Bronchial epithelial cell (primary cell): ENCODE data around the gene PRR19. TPM values are rescaled to one million over a fixed set of nuclear protein-coding genes. Genes with fewer than 3 reads are reported as not detected.

ENCODE experiments used
- DNase-seq: peaks from one replicate; pipeline ENCODE4 v3.0.0-alpha.2; 2010; ENCODE audit warnings: low read depth
- FAIRE-seq: peaks from 2 replicates; lab custom pipeline; 2011; peaks lifted over from hg19 to GRCh38; lab: Jason Lieb, UNC
- H3K27me3 ChIP-seq: 2 replicates; pipeline ENCODE4 v1.5.1; 2011; ENCODE audit warnings: low read length; ENCODE audit not compliant: control insufficient read depth, insufficient read depth
- H3K36me3 ChIP-seq: 2 replicates; pipeline ENCODE4 v1.5.1; 2011; ENCODE audit warnings: low read length; ENCODE audit not compliant: control insufficient read depth, insufficient read depth
- H3K4me3 ChIP-seq: 2 replicates; pipeline ENCODE4 v1.5.1; 2011; ENCODE audit warnings: mild to moderate bottlenecking, low read depth, low read length, control low read depth
- CTCF ChIP-seq: IDR thresholded peaks from 2 replicates; pipeline ENCODE4 v1.5.1; 2011; ENCODE audit warnings: mild to moderate bottlenecking, moderate library complexity, low read length, control low read depth, inconsistent platforms; ENCODE audit not compliant: insufficient read depth, severe bottlenecking
- total RNA-seq: library from RNA; depleted of rRNA; stranded (reverse); fragments of >200 nt; gene quantifications from 2 replicates; pipeline ENCODE4 v1.2.1, GENCODE V29; 2014

The PRR19 gene
- total RNA-seq, 1 donor from 2014 or later: not detected

- FAIRE-seq (peak; percentile 84), DNase-seq (peak; percentile 66)
- Histone ChIP-seq H3K36me3 (peaks cover 14% of the 10 kb centered on the region), H3K4me3 (no peak overlapping the region), H3K27me3 (no peaks in the 10 kb centered on the region)
- TF ChIP-seq CTCF: no peak
Measured at GRCh38 chr19:42277821-42278451, 24.0 kb upstream of the PRR19 start.

GRCh38 chr19:42278452-42279154 is 23.3 kb upstream of the PRR19 start:
- no peak overlapping the region for H3K4me3 ChIP-seq
- no peak for FAIRE-seq
- TF ChIP-seq CTCF: no peak
- DNase-seq: no peak
- no peaks in the 10 kb centered on the region for H3K27me3 ChIP-seq
- H3K36me3 ChIP-seq: peaks cover 8% of the 10 kb centered on the region

DNA sequence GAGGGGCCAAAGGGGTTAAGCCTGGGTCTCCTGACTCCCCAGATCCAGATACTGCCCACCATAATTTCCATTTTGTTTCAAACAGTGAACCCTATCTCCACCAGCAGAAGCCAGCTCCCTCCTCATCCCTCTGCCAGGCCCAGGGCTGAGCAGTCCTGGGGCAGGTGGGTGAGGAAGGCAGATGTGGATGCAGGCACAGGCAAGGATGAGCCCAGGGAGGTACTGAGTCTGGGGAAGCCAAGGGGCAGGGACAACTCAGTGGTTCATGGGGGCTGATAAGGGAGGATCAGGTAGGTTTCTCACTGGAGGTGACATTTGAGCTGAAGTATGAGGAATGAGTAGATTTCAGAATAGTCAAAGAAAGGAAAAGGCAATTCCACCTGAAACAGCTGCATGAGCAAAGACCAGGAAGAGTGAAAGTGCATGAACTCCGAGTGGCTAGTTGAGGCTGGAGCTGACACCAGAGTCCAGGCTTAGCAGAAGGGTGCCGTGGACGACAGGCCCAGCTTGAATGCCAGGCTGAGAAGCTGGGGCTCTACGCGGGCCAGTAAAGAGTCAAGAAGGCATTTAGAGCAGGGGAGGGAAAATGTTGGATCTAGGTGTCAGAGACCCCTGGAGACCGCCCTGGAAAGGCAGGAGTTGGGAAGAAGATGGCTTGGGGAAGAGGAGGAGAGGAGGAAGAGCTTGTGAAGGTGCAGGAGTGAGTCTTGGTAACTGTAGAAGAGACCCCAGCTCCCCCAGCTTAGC is 22.6 kb upstream of the PRR19 start:
- Histone ChIP-seq H3K27me3 (no peaks in the 10 kb centered on the region), H3K36me3 (peaks cover 2% of the 10 kb centered on the region), H3K4me3 (peak overlapping the region; percentile 57)
- no peak for DNase-seq
- no peak for FAIRE-seq
- no peak for TF ChIP-seq CTCF

DNA sequence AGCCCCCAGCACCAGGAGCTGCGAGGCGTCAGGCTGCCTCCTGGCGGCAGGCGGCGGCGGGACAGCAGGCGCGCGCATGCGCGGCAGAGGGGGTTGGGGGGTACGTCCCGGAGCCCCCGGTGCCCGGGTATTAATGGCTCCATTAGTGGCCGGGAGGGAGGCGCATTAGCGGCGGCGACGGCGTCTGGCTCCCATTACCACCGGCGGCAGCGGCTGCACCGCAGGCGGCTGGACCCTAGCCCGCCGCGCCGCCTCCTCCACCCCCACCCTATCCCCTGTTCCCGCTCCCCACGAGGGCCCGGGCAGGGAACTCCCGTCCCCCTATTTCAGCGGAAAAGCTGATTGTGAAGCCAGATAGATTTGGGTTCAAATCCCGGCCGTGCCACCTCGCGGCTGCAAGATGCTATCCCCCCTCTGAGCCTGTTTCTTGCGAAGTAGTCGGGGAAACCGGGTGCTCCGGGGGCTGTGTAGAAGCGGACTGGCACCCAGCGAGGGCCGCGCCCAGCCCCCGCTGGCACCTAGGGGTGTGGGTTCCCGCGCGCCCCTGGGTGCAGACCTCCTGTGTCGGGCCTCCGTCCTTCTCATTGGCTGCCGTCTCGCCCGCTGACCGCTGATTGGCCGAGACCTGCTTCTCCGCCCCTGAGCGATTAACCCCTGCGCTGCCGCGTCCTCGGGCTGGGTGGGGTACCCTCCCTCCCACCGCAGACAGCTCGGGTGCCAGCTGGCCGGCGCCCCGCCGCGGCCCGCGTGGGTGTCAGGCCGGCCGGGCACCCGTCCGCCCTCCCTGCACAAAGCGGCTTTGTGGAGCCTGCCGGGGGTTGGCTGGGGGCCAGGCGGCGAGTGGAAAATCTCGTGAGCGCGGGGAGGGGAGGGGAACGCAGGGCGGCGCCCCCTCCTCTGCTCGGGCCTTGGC is 21.8 kb upstream of the PRR19 start:
- DNase-seq: peak; percentile 71
- Histone ChIP-seq H3K27me3 (no peaks in the 10 kb centered on the region), H3K4me3 (peak overlapping the region; percentile 57), H3K36me3 (no peaks in the 10 kb centered on the region)
- peak; percentile 95 for TF ChIP-seq CTCF
- FAIRE-seq: no peak

GRCh38 chr19:42280815-42281145 is 21.2 kb upstream of the PRR19 start:
- TF ChIP-seq CTCF: no peak
- H3K4me3 ChIP-seq: peak overlapping the region; percentile 57
- no peaks in the 10 kb centered on the region for H3K27me3 ChIP-seq
- FAIRE-seq (no peak), DNase-seq (no peak)
- H3K36me3 ChIP-seq: no peaks in the 10 kb centered on the region
